HG02938 (cell line): ENCODE results near the gene TRAPPC6A.

ENCODE experiments used
- ATAC-seq: cut with Tn5 transposase; IDR thresholded peaks from one replicate; pipeline ENCODE4 v1.9.1; 2021; ENCODE audit warnings: mild to moderate bottlenecking, moderate library complexity; ENCODE audit not compliant: unreplicated experiment

The TRAPPC6A gene

DNA sequence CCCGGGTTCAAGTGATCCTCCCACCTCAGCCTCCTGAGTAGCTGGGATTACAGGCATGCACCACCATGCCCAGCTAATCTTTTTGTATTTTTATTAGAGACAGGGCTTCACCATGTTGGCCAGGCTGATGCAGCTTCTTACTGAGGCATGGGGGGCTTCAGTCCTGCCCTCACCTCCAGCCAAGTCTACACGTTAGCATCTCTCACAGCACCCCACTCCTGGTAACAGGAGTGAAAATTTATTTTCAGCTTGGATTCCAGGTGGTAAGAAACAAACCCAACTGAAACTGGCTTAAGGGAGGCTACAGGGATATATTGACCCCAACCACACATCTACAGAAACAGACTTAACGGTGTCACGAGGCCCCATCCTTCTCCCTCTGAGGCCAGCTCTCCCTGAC lies 27.9 kb downstream of the TRAPPC6A start:
- no peak for ATAC-seq

- no peak for ATAC-seq
These were observed 28.9 kb downstream of the TRAPPC6A start for GRCh38 chr19:45149129-45149528.

- ATAC-seq, result no peak
These were observed 30.0 kb downstream of the TRAPPC6A start for GRCh38 chr19:45147835-45148676.

DNA sequence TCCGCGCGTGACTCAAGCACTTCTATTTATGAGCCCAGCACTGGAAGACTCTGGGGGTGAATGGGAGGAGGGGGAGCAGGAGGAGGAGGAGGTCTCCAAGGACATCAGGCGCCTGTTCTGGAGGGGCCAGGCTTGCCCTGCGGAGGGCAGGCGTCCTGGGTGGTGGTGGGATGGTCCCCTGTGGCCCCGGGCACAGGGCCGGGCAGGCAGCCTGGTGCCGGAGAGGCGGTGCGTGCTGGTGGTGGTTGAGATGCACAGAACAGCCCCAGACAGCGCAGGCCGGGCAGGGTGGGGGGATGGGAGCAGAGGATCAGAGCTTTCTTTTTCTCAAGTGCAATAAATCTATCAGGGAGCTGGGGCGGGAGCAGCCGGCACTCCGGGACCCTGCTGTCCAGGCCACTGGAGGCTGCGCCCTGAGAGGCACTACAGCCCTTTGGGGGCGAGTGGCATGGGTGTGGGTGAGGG lies 31.3 kb downstream of the TRAPPC6A start:
- no peak for ATAC-seq

GRCh38 chr19:45146251-45146650 lies 31.8 kb downstream of the TRAPPC6A start:
- ATAC-seq, result no peak

DNA sequence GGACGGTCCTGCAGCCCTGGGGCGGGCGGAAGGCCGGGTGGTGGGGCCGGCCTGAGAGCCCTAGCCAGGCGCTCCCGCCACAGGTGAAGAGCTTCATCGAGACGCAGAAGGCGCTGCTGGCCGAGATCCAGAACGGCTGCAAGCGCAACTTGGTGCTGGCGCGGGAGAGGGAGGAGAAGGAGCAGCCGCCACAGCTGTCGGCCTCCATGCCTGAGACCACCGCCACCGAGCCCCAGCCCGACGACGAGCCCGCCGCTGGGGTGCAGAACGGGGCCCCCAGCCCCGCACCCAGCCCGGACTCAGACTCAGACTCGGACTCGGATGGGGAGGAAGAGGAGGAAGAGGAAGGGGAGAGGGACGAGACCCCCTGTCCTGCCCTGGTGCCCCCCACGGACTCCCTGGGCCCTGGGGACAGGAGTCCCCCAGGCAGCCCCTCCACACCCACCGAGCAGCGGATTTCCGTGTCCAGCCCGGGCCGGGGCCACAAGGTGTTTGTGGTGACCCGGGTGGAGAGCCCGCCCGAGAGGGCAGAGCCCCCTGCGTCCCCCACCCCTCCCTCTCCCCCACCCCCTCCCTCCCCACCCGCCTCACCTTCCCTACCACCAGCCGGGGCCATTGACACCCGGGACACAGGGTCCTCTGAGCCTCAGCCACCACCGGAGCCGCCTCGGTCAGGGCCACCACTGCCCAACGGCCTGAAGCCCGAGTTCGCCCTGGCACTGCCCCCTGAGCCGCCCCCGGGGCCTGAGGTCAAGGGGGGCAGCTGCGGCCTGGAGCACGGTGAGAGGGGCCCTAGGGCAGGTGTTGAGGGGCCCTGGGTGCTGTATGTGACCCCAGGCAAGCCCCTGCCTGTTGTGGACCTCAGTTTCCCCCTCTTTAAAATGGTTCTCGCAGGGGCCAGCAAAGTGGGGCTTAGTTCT lies 32.5 kb downstream of the TRAPPC6A start:
- no peak for ATAC-seq

DNA sequence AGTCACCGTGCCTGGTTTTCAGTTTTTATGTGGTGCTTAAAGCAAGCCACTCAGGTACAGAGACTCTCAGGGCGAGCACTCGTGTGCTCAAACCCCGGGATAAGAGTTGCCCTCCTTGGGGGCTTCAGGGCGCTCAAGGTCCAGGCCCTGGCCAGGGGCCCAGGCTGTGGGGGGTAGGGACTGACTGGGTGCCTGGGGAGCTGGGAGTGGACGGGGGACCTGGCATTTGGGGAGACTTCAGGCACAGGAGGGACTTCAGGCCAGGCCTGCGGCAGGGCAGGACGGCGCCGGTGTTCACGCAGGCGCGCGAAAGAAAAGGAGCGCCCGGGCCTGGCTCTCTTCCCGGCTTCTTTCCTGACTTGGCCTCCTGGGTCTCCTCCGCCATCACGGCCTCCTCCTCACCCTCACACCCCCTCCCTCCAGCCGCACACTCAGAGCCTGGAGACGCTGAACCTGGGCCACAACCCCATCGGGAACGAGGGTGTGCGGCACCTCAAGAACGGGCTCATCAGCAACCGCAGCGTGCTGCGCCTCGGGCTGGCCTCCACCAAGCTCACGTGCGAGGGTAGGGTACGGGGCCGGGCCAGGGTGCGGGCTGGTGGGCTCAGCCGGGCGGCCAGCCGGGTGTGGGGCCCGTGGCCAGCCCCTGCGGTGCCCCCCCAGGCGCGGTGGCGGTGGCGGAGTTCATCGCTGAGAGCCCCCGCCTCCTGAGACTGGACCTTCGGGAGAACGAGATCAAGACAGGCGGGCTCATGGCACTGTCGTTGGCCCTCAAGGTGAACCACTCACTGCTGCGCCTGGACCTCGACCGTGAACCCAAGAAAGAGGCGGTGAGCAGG lies 33.4 kb downstream of the TRAPPC6A start:
- ATAC-seq, result no peak

DNA sequence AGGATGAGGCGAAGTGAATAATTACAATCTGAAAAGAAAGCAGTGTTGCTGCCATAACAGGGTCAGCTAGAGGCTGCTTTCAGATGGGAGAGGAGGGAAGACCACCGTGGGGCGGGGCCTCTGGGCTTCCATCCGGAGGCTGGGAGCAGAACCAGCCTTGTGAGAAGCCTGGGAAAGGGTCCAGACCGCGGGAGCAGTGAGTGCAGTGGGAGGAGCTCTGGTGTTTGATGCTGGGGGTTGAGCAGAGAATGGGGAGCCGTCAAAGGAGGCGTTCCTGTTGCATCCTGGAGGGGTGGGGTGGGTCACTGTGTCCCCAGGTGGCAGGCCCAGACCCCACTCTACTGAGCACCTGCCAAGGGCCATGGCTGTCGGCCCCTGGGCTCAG lies 35.3 kb downstream of the TRAPPC6A start:
- ATAC-seq, result no peak

DNA sequence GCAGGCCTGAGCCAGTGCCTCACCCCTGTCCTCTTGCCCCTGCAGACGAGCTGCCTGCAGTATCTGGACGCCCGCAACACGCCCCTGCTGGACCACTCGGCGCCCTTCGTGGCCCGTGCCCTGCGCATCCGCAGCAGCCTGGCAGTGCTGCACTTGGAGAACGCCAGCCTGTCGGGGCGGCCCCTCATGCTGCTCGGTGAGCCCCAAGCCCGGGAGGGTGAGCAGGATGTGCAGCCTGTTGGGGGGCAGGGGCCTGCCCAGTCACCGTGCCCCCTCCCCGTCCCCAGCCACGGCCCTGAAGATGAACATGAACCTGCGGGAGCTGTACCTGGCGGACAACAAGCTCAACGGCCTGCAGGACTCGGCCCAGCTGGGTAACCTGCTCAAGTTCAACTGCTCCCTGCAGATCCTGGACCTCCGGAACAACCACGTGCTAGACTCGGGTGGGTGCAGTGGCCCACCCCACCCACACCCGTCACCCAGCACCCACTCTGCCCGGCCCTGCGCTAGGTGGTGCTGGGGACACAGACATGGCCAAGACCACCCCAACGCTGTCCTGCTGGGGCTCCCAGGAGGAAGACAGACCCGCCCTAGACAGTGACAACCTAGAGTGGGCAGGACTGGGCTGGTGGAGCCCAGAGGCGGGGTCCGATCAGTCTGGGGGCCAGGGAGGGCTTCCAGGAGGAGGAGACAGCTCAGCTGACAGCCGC lies 35.9 kb downstream of the TRAPPC6A start:
- no peak for ATAC-seq

- no peak for ATAC-seq
These were observed 36.7 kb downstream of the TRAPPC6A start for GRCh38 chr19:45141203-45141900.

DNA sequence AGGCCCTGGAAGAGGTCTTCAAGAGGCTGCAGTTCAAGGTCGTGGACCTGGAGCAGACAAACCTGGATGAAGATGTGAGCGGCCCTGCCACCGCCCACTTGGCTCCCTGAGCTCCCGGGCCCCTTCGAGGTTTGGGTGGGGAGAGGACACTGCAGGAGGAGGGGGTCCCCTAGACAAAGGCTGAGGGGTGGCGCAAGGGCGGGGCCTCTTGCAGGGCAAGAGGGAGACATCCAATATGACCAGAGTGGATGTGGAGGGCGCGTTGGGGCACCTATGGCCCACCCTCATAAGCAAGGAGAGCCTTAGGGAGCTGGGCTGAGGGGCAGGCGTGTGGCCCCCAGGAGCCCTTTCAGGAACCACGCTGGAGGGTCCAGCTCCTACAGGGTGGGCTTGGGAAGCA lies 37.5 kb downstream of the TRAPPC6A start:
- ATAC-seq, result no peak

DNA sequence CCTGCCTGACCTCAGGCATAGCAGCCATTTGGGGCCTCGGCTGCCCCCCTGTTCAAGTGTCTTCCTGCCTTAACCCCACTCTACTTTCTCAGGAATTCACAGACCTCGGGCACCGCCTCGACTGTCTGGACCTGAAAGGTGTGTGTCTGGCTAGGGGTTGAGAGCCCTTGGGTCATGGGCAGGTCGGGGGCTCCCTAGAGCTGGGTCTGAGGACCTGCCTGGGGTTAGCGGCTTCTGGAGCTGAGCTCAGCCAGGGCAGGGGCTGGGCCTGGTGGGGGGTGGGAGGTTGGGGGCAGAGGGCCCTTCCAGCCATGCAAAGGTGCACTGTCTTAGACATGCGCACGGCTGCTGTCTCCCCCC lies 37.9 kb downstream of the TRAPPC6A start:
- no peak for ATAC-seq

DNA sequence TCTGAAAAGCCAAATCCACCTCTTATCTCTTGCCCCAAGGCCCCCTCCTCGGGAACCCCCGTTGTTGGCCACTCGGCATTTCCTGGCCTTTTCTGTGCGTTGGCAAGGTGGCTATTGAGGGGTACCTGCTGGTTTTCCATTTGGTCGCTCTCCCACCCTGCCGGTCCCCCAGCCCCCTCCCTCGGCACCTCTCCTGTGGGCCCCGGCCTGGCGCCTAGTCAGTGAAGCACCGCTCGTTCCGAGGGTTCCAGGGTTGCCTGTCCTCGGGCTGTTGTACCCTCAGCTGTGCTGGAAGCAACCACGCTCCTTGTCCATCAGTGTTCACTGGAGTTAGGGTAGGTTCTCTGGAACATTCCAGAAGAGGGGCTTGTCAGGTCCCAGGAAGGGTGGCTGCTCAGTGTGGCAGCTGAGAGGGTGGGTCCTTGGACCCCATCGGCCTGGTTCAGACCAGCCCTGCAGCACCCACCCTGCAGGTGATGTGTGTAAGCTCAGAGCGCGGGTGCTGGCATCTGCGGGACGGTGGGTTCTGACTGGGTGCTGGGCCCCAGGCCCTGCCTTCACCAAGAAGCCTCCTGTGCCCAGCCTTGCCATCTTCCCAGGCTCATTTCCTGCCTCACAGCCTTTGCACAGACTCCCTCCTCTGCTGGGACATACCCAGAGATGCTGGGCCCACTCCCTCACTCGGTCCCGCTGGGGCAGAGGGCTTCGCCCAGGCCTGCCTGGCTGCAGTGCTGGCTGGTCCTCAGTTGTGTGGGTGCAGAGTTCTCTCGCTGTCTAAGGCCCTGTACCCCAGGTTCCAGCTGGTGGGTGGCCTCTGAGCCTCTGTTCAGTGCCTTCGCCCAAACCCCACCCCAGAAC lies 38.5 kb downstream of the TRAPPC6A start:
- no peak for ATAC-seq

DNA sequence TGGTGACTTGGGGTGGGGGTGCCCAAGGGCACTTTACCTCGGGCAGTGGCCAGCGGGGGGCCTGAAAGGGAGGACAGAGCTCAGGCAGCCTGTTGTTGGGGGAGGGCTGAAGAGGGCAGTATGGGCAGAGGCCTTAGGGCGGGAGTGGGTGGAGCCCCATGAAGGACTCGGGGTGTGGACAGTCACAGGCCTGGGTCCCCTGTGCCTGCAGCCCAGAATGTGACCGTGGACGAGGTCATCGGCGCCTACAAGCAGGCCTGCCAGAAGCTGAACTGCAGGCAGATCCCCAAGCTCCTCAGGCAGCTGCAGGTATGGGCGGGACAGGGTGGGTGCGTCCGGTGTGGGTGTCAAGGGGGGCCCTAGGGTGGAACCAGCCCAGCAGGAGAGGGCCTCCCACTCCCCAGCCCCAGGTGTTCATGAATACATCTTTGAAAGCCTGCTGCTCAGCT lies 39.7 kb downstream of the TRAPPC6A start:
- ATAC-seq, result no peak

- ATAC-seq, result no peak
These were observed 40.8 kb downstream of the TRAPPC6A start for GRCh38 chr19:45137179-45137761.

DNA sequence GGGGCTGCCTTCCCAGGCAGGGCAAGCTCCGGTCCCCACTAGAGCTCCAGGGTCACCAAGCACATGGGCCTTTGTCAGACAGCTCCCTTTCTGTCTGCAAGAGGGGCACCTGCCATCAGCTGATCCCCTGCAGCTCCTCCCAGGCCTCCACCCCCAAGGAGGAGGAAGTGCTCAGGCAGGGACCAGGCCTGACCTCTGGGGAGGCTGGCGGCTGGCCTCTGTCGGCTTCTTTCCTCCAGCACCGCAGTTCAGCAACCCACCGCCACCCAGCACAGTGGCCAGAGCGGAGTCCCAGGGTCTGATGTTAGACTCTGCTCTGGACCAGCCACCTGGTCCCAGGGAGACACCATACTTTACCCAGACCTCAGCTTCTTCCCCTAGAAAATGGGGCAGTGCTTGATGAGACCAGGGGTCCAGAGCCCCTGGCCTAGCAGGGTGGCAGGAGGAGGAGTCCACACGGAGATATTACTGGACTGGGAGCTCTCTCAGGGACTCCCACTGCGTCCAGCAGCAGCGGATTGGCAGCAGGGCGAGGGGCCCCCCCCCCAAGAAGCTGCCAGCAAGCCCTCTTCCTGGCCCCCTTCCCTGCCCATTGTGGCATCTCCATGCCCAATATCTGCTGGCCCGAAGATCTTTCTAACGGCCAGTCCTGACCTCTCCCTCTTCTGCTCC lies 41.4 kb downstream of the TRAPPC6A start:
- no peak for ATAC-seq

DNA sequence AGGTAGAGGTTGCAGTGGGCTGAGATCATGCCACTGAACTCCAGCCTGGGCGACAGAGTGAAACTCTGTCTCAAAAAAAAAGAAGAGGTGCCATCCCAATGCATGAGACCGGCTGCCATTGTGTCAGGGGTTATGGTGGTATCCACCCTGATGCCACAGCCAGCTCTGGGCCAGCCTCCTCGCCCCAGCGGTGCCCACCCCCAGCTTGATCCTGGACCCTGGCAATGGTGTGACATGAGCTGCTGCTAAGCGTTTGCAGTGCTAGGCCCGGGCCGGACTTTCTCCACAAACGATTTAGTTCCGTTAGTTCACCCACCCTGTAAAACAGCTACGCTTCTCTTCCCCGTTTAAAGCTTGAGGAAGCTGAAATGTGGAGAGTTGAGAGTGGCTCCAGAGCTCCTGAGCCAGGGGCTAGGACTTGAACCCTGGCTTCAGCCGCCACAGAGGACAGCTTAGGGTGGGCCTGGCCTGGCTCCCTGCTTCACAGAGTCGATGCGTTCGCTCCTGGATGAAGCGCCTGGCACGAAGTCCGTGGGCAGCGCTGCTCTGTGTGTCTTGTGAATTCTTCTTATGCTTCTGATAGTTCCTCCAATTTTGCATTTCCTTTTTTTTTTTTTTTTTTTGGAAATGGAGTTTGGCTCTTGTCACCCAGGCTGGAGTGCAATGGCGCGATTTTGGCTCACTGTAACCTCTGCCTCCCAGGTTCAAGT lies 42.7 kb downstream of the TRAPPC6A start:
- ATAC-seq, result no peak
